Spinal cord (tissue), 10 donors: Measurements from ENCODE around the gene PDXP. TPM values are rescaled to one million over a fixed set of nuclear protein-coding genes. Genes with fewer than 3 reads are reported as not detected.

Source experiments
- DNase-seq, 6 donors: peaks; one replicate each; pipeline versions ENCODE4 v3.0.0 to v3.0.0-alpha.2; 2013 to 2015; ENCODE audit warnings: low spot score in 6 of 6, low read depth in 4 of 6
- H3K27ac ChIP-seq: one replicate; pipeline ENCODE4 v1.5.1; 2013; ENCODE audit warnings: low read depth, low read length, control low read depth
- H3K27me3 ChIP-seq: one replicate; pipeline ENCODE4 v1.6.1; 2013; ENCODE audit warnings: low read length; ENCODE audit not compliant: control insufficient read depth, insufficient read depth
- H3K36me3 ChIP-seq: one replicate; pipeline ENCODE4 v1.6.1; 2013; ENCODE audit warnings: low read length; ENCODE audit not compliant: control insufficient read depth, insufficient read depth
- H3K4me1 ChIP-seq: one replicate; pipeline ENCODE4 v1.6.1; 2013; ENCODE audit warnings: low read length; ENCODE audit not compliant: control insufficient read depth, insufficient read depth
- H3K4me3 ChIP-seq: one replicate; pipeline ENCODE4 v1.5.1; 2013; ENCODE audit warnings: low read depth, low read length, control low read depth
- H3K9me3 ChIP-seq: one replicate; pipeline ENCODE4 v1.6.1; 2013; ENCODE audit warnings: low read length; ENCODE audit not compliant: control insufficient read depth, insufficient read depth
- WGBS: methylation state at CpG from one replicate; pipeline ENCODE4 v1.1.5; 2013; ENCODE audit warnings: missing lambda C conversion rate; ENCODE audit not compliant: insufficient coverage; 5-methylcytosine and 5-hydroxymethylcytosine counted together
- polyA plus RNA-seq, 2 donors: library from polyadenylated mRNA; unstranded; fragments of 120-200 nt; gene quantifications; one replicate each; pipeline ENCODE4 v1.2.1, GENCODE V29; 2013; ENCODE audit not compliant: insufficient read length in 2 of 2
- total RNA-seq, 2 donors: library from RNA; depleted of rRNA in 1 of 2; stranded (reverse); fragments of 120-200 nt in 1 of 2; fragments of >200 nt in 1 of 2; gene quantifications; one replicate each; pipeline versions ENCODE4 v1.2.3 to v1.2.4, GENCODE V29; 2013 to 2014
- donor health status: healthy.

The PDXP gene
- total and polyA plus RNA-seq, 4 donors: 44.1 to 121 (median 81.1) TPM

DNA sequence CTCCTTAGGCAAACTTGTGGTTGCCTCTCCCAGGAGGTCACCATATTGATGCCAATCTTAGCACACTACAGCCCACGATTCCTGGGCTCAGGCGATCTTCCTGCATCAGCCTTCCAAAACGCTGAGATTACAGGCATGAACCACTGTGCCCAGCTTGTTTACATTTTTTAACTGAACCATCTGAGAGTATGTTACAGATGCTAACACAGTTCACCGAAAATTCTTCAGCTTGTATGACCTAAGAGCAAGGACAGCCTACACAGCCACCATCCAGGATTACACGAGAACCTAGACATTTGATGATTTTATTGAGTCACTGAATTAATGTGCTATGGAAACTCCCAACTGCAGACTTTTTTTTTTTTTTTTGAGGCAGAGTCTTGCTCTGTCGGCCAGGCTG is 11.1 kb downstream of the PDXP start:
- H3K9me3 ChIP-seq: no peaks in the 10 kb centered on the region
- H3K4me1 ChIP-seq: peaks cover 26% of the 10 kb centered on the region
- DNase-seq: no peak
- no peak overlapping the region for H3K27ac ChIP-seq
- no peak overlapping the region for H3K4me3 ChIP-seq
- 96% methylated on average over 3 of the region's 6 CpGs for WGBS
- H3K27me3 ChIP-seq: no peaks in the 10 kb centered on the region
- H3K36me3 ChIP-seq: peaks cover 44% of the 10 kb centered on the region

DNA sequence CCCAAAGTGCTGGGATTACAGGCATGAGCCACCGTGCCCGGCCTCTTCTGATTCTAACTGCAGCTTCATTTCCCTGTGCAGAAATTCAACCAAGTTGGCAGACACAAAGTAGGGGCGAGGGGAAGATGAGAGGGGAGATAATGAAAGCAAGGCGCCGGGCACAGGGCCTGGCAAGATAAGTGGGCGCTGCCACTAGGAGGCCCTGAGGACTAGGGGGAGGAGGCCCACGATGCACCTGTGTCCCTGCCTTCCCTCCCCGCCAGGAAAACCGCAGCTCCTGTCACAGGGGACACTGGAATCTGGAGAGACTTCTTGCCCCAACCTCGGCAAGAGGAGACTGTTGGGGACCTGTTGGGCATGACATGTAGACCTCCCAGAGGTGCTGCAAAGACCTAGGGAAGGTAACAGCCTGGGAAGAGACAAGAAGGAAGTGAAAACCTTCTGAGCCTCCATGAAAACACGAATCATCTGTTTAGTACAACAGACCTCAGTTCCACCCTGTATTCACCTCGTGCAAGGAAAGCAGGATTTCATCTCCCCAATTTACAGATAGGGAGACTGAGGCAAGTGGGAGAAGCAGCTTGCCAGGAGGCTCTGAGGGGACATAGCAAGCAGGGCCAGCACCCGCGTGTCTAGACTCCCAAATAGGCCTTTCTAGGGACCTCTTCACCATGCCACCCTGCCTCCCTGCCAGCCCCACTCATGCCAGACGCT is 13.8 kb downstream of the PDXP start:
- peaks cover 2% of the 10 kb centered on the region for H3K27me3 ChIP-seq
- H3K4me3 ChIP-seq: no peak overlapping the region
- DNase-seq: no peak
- H3K9me3 ChIP-seq: no peaks in the 10 kb centered on the region
- peaks cover 33% of the 10 kb centered on the region for H3K4me1 ChIP-seq
- H3K27ac ChIP-seq: no peak overlapping the region
- peaks cover 17% of the 10 kb centered on the region for H3K36me3 ChIP-seq
- WGBS: 68% methylated on average over 9 of the region's 15 CpGs

DNA sequence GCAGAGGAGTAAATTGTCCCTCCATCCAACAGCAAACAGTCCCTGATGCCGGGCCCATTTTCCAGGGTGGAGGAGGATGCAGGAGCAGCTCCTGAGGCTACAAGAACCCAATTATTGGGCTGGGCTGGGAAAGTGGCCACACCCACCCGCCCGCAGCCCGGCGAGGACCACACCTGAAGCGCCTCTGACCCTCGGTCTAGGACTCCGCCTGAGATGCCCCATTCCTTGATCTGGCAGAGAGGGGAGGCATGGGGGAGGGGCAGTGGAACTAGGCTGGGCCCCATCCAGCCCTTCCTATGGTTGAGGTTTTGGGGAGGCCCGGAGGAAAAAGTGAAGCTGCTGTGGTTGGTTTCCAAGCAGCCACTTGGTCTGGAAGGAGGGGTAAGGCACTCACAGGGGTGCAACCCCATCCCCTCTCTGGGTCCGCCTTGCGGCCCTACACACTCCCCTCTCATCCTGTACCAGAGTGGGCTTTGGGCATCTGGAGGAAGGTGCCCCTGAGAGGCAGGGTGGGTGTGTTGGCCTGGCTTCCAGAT is 14.5 kb downstream of the PDXP start:
- Histone ChIP-seq H3K4me1 (peaks cover 36% of the 10 kb centered on the region), H3K36me3 (peaks cover 11% of the 10 kb centered on the region), H3K27me3 (peaks cover 2% of the 10 kb centered on the region), H3K4me3 (no peak overlapping the region), H3K9me3 (no peaks in the 10 kb centered on the region), H3K27ac (no peak overlapping the region)
- no peak for DNase-seq
- WGBS: 64% methylated on average over 6 of the region's 11 CpGs

GRCh38 chr22:37674248-37674647 is 15.7 kb downstream of the PDXP start:
- peaks cover 36% of the 10 kb centered on the region for H3K4me1 ChIP-seq

GRCh38 chr22:37674951-37675929 is 16.7 kb downstream of the PDXP start, which contains the start of gene LGALS1:
LGALS1 (plus strand) TSS chr22:37675636; CDS start chr22:37675703, 67 bp downstream.
- Histone ChIP-seq H3K27me3 (peaks cover 2% of the 10 kb centered on the region), H3K27ac (peak within 1 kb of the TSS; percentile 97), H3K4me1 (peaks cover 36% of the 10 kb centered on the region), H3K9me3 (no peaks in the 10 kb centered on the region), H3K36me3 (peaks cover 14% of the 10 kb centered on the region), H3K4me3 (peak within 1 kb of the TSS; percentile 68)
- WGBS: 21% methylated on average over 32 of the region's 34 CpGs
- DNase-seq: peak in 3 of 6 donors; percentile 61 to 94 (median 80)

More at GRCh38 chr22:37674248-37674647, 15.7 kb downstream of the PDXP start:
- Histone ChIP-seq H3K27me3 (peaks cover 2% of the 10 kb centered on the region), H3K36me3 (peaks cover 14% of the 10 kb centered on the region), H3K27ac (peak overlapping the region; percentile 97), H3K4me3 (no peak overlapping the region), H3K9me3 (no peaks in the 10 kb centered on the region)
- no peak for DNase-seq
- WGBS: 100% methylated on average over 6 of the region's 12 CpGs

DNA sequence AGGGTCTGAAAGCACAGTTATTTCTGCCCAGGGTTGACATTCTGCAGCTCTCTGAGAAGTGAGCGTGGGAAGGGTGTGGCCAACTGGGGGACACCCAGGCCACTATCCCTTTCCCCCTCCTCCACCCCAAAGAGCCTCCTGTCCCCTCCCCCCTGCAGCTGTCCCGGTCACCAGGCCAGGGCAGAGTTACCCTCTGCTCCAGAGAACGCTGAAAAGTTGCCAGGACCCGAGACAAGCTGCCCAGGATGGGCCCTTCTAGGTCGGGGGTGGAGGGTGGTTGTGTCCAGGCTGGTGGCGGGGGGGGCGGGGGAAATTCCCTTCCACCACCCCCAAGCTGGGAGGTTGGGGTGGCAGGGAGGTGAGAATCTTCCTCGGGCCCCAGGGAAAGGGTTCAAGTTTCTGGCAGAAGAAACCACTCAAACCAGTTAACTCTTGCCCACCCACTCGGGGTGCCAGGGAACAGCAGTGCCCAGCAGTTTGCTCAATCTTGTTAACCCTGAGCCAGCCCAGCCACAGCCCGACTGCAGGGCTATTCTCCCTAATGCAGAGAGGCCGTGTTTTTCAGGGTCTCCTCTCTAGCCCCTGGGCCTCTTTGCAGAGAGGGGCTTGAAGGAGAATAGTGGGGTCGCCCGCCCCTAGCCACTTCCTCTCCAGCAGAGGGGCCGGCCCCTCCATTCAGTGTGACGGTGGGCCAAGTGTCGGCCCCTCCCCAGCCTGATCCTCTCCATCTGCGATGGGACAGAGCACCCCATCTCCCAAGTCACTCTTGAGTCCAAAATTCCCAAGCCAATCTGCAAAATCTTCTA is 17.6 kb downstream of the PDXP start:
- DNase-seq: peak in 1 of 6 donors; percentile 47
- Histone ChIP-seq H3K27me3 (peaks cover 2% of the 10 kb centered on the region), H3K9me3 (no peaks in the 10 kb centered on the region), H3K36me3 (peaks cover 14% of the 10 kb centered on the region), H3K4me3 (peak overlapping the region; percentile 68), H3K4me1 (peaks cover 36% of the 10 kb centered on the region), H3K27ac (peak overlapping the region; percentile 97)
- 20% methylated on average over 10 of the region's 17 CpGs for WGBS

DNA sequence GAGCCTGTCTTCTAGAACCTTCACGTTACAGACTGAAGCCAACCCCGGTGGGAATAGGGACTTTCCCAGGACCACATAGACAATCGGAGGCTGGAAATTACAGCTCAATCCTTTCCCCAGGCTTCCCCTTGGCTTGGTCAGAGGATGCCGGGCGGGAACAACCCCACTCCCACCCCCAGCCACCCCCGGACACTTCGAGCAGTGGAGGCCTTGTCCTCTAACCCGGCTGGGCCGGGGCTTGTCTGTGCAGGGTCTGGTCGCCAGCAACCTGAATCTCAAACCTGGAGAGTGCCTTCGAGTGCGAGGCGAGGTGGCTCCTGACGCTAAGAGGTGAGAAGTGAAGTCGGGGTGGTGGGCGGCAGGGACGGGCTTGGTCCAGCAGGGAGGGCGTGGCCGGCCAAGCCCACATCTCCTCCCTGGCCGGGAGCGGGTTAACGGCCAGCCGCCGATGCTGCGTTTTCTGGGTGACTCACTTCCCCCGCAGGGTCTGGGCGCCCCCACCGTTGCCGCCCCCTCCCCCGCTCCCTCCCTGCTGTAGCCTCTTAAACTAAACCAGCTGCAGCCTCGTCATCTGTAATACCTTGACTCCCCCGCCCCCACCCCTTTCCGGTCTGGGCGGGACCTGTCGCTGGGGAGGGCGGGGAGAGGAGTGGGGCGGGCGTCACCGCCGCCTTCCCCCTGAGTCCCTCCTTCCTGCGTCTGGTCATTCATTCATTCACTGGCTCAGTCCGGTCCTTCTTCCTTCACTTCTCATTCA is 18.4 kb downstream of the PDXP start:
- WGBS: 9% methylated on average over 27 of the region's 42 CpGs
- DNase-seq: peak in 3 of 6 donors; percentile 38 to 81 (median 78)
- Histone ChIP-seq H3K27ac (peak overlapping the region; percentile 97), H3K9me3 (no peaks in the 10 kb centered on the region), H3K4me3 (peak overlapping the region; percentile 68), H3K27me3 (peaks cover 2% of the 10 kb centered on the region), H3K4me1 (peaks cover 41% of the 10 kb centered on the region), H3K36me3 (peaks cover 11% of the 10 kb centered on the region)

- H3K9me3 ChIP-seq: no peaks in the 10 kb centered on the region
- peak overlapping the region; percentile 97 for H3K27ac ChIP-seq
- DNase-seq: no peak
- H3K36me3 ChIP-seq: peaks cover 10% of the 10 kb centered on the region
- 96% methylated on average over 7 of the region's 15 CpGs for WGBS
- peak overlapping the region; percentile 68 for H3K4me3 ChIP-seq
- peaks cover 2% of the 10 kb centered on the region for H3K27me3 ChIP-seq
- H3K4me1 ChIP-seq: peaks cover 41% of the 10 kb centered on the region
These were observed 19.0 kb downstream of the PDXP start for GRCh38 chr22:37677493-37677974.
